Inflammatory macrophage (primary cell): ENCODE data around the gene TAF4.
"Not testable (repeated sequence)": the region's sequence is repeated elsewhere in the genome, so short reads cannot be mapped to it uniquely, and the experiment has no call there.

Source experiments
- DNase-seq, 2 donors: peaks; one replicate each; pipeline ENCODE4 v3.0.0-alpha.2; 2020 to 2022
- total RNA-seq, 18 experiments: gene quantifications; one replicate each; lab custom pipeline; 2026; ENCODE audit warnings: mixed read lengths in 6 of 18, inconsistent platforms in 2 of 18; lab: John Stamatoyannopoulos, UW

Gene TAF4
- total RNA-seq, result 4.4 to 21.0 (median 9.7) reads per million in 18 experiments

- peak; percentile 67 to 86 for DNase-seq
Measured at GRCh38 chr20:62065674-62066338, at the start of gene TAF4. TAF4 (minus strand) TSS chr20:62065881; CDS start chr20:62065810, 71 bp downstream.

GRCh38 chr20:62114894-62115293 lies 49.2 kb upstream of the TAF4 start:
- no peak for DNase-seq

- DNase-seq, result no peak
Measured at GRCh38 chr20:62112368-62112767, 46.7 kb upstream of the TAF4 start.

- DNase-seq, result no peak
Measured at GRCh38 chr20:62111148-62111547, 45.5 kb upstream of the TAF4 start.

GRCh38 chr20:62105592-62105991 lies 39.9 kb upstream of the TAF4 start:
- no peak for DNase-seq

GRCh38 chr20:62104791-62105345 lies 39.2 kb upstream of the TAF4 start:
- DNase-seq, result no peak

GRCh38 chr20:62104234-62104789 lies 38.6 kb upstream of the TAF4 start:
- no peak for DNase-seq

- DNase-seq, result no peak
Measured at GRCh38 chr20:62103508-62104233, 38.0 kb upstream of the TAF4 start.

GRCh38 chr20:62101078-62101477 lies 35.4 kb upstream of the TAF4 start:
- no peak for DNase-seq

- DNase-seq, result no peak
Measured at GRCh38 chr20:62097881-62098407, 32.3 kb upstream of the TAF4 start.

GRCh38 chr20:62096421-62097380 lies 31.0 kb upstream of the TAF4 start:
- DNase-seq, result no peak

GRCh38 chr20:62089393-62089792 lies 23.7 kb upstream of the TAF4 start:
- no peak for DNase-seq

- DNase-seq, result peak; percentile 23 to 43
Measured at GRCh38 chr20:62088258-62089127, 22.8 kb upstream of the TAF4 start.

- no peak for DNase-seq
Measured at GRCh38 chr20:62087632-62088031, 22.0 kb upstream of the TAF4 start.

- no peak for DNase-seq
Measured at GRCh38 chr20:62087227-62087626, 21.5 kb upstream of the TAF4 start.

GRCh38 chr20:62085206-62085605 lies 19.5 kb upstream of the TAF4 start:
- DNase-seq, result no peak

GRCh38 chr20:62084224-62084623 lies 18.5 kb upstream of the TAF4 start:
- not testable (repeated sequence) for DNase-seq

GRCh38 chr20:62083312-62083711 lies 17.6 kb upstream of the TAF4 start:
- no peak for DNase-seq

- no peak for DNase-seq
Measured at GRCh38 chr20:62080249-62080990, 14.7 kb upstream of the TAF4 start.

- DNase-seq, result no peak
Measured at GRCh38 chr20:62079166-62079565, 13.5 kb upstream of the TAF4 start.
